NCI-H2081 (cell line): Measurements from ENCODE around the gene STAT5B.
A peak's percentile ranks its signal among the peaks of the same experiment; 100 is the strongest.

Source experiments
- DNase-seq, 2 experiments: peaks; one replicate each; lab custom pipeline; 2025; lab: John Stamatoyannopoulos, UW

Gene STAT5B

DNA sequence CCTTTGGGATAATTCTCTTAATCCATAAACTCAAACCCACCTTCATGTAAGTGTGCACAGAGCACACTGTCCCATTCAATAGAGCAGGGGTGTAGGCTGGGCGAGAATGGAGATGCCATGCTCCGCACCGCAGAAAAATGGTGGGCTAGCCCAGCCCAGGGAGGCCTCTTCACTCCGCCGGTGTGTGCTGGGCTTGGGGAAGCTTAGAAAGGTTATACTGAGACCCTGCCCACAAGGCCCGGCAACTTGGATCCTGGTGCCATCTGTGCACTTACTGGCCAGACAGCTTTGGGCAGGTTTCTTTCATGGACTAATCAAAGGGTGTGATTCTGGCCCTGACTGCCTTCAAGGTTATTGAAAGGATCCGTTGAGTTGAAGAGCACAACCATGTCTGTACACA is 8.4 kb upstream of the STAT5B start:
- DNase-seq: no peak

DNA sequence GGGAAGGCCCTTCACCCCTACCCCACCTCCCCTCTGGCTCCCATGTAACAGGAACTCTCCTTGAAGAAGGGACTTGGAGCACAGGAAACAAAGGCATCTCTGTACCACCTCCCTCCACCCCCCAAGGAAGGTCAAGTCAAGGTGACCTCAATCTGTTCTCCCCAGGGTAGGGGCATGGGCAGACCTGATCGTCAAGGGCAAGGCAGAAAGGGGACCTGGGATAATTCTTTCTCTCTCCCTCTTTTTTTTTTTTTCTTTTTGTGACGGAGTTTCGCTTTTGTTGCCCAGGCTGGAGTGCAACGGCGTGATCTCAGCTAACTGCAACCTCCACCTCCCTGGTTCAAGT is 7.8 kb upstream of the STAT5B start:
- DNase-seq: no peak

DNA sequence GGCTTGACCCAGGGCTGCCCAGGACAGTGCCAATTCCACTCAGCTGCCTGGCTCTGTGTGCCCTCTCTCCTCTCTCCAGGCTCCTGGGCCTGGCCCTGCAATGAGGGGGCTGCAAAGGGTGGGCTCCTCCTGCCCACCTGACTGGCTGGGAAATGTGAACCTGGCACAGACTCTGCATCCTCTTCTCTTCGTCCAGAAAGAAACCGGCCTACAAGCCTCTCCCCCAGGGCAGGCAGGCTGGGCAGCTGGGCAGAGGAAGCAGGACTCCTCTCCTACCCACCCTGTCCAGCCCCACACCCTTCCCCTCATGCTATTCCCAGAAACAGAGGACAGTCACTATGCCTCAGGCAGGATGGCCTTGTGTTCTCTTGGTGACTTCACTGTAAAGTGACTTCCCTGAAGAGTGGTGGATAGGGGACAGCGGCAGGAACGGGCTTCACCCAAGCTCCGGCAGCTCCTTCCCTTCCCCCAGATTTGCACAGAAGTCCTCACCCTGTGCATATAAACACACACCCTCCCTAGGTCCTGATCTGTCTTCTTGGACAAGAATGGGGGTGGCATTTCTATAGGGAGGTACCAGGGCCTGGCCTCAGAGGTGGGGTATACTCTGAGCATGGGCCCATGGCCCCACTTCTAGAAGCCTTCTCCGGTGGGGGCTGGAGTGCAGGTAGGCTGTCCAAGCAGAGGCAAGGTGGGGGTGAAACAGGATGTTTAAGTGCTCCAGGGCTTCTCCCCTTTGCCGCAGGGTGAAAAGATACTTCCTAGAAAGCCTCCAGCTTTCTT is 7.2 kb upstream of the STAT5B start:
- DNase-seq: no peak

DNA sequence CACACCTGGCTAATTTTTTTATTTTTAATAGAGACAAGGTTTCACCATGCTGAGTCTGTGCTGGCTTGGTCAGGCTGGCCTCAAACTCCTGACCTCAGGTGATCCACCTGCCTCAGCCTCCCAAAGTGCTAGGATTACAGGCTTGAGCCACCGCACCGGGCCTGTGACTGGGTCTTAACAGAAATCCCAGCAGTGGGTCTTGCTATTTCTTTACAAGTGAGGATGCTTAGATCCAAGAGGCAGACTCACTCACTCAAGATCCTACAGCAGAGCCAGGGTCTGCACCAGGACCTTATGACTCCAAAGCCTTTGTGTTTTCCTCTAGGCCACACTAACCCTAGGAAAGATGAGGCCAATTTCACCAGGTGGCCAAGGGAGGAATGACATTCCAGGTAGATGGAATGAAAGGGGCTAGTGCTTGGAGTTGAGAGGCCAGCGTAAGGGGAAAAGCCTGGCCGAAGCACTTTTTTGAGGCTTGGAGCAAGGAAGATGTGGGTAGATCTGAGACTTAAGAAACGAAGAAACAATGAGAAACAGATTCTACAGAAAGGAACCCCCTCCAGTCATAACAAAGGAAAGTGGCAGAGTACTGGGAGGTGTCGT is 6.4 kb upstream of the STAT5B start:
- no peak for DNase-seq

DNA sequence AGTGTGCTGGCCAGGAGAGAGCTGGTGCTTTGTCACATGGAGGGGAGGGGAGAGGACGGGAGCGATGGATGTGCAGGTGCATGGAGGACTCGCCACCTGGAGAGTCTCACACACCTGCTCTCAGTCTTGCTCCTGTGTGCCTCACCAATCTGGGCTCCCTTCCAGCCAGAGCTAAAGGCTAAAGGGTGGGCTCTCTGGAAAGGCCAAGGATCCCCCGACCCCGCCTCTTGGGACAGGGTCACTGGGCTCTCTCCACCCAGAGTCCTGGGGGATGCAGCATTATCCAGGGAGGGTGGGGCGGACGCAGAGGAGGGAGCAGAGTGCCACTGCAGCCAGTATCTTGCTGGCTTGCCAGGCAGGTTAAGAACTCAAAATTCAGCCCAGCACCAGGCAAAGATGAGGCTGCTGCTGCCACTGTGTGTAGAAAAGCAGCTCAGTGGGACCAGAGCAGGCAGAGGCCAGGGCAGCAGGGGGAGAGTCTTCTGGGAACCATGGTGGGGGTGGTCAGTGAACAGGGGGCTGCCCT is 5.4 kb upstream of the STAT5B start:
- peak; percentile 83 to 95 for DNase-seq

DNA sequence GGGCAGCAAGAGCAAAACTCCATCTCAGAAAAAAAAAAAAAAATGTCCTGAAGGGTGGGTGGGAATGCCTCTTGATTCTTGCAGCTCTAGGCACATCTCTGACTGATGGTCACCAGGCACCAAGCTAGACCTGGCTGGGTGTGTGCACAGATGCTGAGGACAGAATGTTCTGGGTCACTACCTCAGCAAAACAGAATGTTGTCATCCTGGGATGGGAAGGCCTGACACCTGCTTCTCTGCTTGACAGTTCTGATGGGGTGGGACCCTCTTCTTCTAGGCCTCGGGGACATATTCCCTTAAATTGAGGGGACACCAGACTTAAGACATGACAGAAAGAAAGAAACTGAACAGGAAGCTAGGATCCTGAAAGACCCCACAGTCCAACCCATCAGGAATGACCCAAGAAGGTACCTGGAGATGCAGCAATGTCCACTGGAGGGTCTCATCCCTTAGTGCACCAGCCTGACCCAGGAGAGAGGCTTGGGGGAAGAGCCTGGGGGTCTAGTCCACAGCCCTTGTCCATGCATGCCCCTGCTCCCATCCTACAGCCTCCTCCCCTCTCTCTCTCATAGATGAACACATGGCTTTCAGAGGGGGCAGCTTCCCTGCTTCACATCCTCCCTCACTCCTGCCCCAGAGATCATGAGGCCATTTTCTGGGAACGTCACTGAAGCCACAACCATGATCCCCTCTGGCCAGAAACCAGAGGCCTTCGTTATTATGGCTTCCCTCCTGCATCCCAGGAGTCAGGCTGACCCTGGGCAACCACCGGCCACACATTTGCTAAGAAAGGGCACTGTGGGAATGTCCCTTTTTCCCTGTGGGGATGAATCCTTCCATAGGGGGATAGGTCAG is 3.8 kb upstream of the STAT5B start:
- DNase-seq: no peak

DNA sequence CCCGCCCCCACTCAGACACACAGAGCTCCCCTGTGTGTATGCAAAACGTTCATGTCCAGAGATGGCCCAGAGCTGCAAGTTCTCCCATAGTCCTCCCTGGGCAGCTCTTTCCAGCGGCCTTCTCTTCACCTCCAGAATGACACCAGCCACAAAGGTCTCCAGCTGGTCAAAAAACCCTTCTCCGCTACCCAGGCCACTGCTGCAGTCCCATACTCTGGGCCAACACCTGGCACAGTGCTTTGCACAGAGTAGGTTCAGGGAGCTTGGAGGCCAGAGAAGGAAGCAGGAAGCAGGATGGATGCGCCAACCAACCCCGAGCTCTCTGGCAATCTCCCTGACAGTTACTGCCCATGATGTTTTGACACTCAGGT is 1.1 kb upstream of the STAT5B start:
- peak in 1 of 2 experiments; percentile 47 for DNase-seq

DNA sequence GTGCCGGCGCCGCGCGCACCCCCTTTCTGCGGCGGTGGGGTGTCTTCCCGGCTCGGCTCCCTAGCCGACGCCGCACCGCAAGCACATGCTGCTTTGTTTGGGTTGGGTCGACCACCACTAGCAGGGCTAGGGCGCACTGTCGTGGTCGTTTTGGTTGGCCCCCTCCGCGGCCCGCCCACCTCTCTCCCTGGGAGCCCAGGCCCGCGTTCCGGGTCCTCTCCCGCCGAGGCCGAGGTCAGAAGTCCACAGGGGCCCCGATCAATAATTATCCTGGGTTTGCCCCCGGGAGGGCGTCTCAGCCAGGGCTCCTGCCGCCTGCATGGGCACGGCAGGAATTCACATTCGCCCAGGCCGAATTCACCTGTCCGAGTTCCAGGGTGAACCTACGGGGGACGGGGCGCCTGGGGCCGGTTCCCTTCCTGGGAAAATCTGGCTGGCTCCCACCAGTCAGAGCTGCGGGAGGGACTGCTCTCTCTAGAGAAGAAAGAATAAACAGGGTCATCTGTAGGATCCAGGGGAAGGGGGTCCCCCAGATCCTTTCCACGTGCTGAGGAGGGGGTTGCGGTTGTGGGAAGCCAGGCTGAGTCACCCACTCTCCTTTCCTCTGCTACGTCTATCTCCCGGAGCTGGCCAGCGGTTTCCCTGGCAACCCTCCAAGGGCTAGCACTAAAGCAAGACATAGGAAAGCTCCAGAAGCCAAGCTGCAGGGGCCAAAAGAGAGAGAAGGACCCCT is 584 bp upstream of the STAT5B start:
- DNase-seq: peak in 1 of 2 experiments; percentile 53

DNA sequence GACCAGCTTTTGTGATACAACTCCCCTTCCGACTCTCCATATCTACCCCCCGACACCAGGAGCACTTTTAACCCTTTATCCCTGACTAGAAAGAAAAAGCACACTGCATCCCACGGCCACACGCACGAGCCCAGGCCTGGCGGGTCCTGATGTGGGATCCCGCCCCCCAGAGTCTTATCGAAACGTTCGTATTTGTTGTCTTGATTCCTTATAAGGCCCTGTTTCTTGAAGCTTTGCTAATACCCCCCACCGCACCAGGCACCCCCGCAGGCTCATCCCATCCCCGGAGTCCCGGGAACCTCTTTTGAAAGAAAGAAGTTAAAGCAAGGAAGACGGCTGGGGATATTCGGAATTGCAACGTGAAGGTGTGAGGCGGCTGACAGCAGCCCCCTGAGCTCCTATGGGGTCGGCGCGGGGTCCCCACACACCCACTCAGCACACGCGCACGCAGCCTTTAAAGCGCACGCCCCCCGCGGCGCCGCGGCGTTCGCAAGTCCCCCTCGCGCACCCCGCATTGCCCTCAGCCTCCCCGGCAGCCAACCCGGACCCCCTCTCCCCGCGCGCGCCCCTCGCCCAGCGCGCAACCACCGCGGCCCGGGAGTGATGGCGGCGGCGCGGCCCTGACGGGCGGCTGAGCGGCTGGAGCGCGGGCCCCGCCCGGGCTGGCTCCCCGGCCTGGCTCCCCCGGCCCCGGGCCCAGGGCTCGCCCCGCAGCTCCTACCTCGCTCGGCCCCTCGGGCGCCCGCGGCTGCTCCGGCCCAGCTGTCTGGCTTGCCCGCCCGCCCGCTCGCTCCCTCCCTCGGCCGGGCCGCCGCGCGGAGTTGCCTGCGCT is 448 bp downstream of the STAT5B start:
- no peak for DNase-seq

DNA sequence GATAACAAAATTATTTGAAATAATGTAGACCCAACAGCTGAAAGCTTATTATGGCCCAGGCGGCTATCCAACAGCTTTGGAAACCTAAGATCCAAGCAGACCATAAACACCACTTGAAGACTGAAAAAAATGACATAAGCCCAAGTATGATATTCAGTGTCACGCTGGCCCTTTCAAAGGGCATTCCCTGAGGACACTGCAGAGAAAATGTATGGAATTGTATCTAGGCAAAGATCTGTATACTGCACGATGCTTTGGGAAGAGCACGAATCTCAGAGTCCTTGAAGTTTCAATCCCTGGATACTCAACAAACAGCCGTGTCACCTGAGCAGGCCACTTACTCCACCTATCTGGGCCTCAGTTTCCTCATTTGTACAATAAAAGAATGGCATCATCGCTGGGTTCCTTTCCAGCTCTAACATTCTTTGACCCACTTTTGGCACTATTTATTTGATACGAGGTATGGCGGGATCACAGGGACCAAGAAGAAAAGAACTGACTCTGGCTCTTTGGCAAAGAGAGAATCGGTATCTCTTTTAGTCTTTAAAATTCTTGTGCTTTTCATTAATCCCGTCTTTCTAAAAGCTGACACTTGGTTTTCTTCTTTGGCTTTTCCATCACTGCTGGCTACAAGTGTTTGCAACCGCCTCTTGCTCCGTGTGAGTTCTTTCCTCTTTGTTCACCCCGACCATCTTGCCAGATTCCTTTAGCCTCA is 1.2 kb downstream of the STAT5B start:
- DNase-seq: peak in 1 of 2 experiments; percentile 30

DNA sequence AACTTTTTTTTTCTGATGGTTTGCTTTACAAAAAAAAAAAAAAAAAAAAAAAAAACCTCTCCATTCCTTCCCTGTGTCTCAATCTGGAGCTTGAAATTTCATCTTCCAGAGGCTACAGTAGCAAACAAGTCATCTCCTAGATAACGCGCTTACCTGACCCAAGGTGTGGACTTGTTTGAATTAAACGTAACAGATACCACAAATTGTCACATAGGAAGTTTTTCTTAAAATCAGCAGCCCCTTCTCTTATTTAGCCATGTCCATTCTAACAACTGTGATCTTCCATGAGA is 2.0 kb downstream of the STAT5B start:
- no peak for DNase-seq

DNA sequence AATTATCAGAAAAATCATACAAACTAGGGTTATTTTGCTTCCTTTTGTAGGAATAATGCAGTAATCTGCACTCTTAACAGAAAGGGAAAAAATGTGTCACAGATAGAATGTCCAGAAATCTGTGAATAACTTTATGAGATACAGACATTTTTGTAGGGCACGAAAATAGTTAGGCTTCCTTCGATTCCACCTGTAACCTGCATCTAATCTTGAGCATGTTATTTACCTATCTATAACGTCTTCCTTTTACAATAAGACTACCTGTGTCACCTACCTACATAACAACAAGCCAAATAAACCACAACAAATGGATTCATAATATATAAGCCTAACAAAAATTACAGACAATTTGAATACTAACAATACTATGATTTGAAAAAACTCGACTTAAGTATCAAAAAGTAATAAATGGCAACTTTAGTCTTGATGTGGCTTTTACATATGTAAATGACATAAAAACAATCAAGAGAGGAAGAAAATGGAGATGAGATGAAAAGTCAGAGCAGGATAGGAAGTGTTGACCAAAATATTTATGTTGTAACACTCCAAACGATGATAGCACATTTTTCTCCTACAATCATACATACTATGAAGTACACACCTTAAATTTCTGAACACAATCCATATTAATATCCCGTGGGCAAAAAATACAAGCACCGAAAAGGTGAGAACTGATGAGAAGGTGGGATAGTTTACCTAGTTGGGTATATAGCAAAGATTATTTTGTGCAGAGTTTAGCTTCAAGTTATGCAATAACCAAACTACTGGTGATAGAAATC is 2.5 kb downstream of the STAT5B start:
- DNase-seq: no peak

DNA sequence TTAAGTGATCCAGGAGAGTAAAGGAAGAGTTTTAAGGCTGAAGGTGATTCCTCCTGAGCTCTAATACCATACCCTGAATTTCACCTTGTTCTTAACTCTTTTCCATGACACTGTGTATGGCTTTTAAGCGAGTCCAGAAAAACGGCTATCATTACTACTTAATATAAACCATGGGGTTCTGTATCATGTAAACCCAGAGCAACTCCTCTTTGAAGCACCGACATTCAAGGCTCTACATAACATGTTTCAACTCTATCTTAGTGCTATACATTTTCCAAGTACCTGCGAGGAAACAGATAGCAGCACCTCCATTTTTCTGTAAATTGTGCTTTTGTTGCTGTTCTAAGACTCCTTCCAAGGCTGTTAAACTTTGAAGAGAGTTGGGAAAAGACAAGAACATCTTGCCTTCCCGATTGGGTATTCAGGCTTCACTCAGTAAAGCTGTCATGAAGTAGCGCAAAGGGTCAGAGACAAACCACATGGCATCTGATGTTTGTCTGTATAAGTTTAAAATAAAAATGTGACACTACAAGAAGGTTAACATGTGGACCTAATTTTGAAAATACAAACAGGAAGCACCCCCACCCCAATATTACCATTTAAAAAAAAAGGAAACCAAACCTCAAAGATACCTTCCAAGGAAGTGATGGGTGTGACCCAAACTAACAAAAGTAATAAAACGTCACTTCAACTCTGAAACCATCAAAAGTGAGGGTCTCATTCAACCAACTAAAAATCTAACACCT is 3.9 kb downstream of the STAT5B start:
- DNase-seq: no peak

DNA sequence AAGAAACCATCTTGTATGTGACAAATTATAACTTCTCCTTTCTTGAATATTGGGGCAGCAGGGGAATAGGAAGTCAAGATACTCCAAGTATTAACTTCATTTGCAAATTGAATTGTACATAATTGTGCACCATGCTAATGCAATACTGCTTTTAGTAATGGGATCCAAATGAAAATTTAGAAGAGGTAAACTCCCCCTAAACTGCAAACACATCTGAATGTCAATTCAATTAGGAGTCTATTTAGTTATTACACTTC is 4.5 kb downstream of the STAT5B start:
- no peak for DNase-seq

DNA sequence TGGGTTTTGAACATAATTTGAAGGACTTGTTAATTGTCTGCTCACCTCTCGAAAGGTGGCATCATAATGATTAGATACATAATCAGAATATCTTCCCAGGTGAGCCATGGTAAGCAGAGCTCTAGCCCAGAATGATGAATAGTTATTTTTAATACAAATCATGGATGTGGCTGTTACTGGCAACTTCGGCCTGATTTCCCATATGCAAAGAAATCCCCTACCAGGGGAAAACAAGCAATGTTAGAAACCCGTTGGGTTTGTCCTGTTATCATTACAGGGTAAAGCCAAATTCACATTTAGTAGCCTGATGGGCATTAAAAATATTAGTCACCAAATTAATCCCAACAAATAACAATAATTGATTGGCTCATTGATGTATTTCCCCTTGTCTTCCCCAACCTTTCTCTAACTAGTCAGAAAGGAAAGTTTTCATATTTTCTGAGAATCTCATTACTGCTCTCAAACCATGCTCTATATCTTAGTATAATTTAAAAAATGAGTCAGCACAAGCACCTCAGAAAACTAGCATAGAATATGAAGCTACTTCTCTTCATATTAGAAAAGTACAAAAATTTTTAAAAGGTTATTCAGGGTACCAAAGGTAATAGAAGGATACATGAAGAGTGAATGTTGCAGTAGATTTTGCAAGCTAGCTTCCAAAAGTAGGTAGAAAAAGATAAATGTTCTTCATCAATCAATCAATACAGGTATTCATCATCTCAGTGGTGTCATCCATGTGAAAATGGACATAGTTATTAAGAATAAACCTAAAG is 5.0 kb downstream of the STAT5B start:
- no peak for DNase-seq

DNA sequence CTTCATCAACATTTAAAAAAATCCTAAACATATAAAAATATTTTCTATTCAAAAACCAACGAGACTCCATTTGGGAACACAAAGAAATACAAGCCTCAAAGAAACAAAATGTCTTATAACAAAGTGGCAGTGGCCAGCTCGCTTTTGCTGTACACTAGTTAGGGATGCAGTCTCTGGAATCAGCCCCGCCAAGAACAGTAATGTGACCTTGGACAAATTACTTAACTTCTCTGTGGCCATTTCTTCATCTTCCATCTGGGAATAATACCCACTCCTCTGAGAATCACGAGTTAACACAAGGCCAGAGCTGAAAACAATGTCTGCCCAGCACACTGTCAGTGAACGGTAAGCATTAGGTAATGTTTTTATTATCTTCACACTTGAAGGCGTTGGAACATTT is 5.6 kb downstream of the STAT5B start:
- no peak for DNase-seq

DNA sequence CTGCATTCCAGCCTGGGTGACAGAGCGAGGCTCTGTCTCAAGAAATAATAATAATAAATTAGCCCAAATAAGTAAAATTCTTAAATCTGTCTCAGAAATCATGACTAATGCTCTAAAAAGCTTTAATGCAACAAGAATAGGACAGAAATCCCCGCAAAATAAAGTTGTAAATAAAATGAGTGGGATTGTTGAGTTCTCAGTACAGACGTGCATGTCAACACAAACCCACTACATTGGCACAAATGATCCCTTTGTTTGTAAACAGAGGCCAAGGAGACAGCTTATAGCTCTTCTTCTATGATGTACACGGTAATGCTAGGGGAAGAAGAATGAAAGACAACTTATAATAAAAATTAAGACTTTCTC is 6.0 kb downstream of the STAT5B start:
- no peak for DNase-seq

DNA sequence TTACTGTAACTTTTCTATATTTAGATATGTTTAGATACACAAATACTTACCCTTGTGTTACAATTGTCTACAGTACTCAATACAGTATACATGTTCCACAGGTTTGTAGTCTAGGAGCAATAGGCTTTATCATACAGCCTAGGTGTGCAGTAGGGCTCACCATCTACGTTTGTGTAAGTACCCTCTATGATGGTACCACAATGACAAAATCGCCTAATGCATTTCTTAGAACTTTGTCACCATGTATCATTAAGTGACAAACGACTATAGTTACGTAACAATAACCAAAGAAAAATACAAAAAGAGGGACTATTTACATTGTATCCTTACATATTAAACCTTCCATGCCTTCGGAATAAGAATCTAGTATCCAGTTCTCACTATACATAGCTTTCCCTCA is 8.0 kb downstream of the STAT5B start:
- DNase-seq: no peak
